MCF 10A (cell line): ENCODE results near the gene VOPP1. TPM values are rescaled to one million over a fixed set of nuclear protein-coding genes. Genes with fewer than 3 reads are reported as not detected.
"Not testable (repeated sequence)": the region's sequence is repeated elsewhere in the genome, so short reads cannot be mapped to it uniquely, and the experiment has no call there.

Experiments
- BruUV-seq: library from RNA; stranded (reverse); fragments of 400-500 nt; replicated peaks from 2 replicates; lab custom pipeline; 2021; lab: Mats Ljungman, UMichigan
- CTCF ChIA-PET: fragments of 300-600 bp; sonication (Branson Sonifier 250); formaldehyde crosslinking; extraction: SDS; loops from one replicate; lab custom pipeline; 2021; ENCODE audit warnings: antibody characterized with exemption, inconsistent platforms; lab: Yijun Ruan, JAX
- POLR2A ChIA-PET: fragments of 300-600, 350-650 bp; sonication (Branson Sonifier 250); formaldehyde crosslinking; extraction: SDS; loops from one replicate; lab custom pipeline; 2020; ENCODE audit warnings: antibody characterized with exemption, inconsistent platforms; lab: Yijun Ruan, JAX
- DNase-seq: peaks from one replicate; pipeline ENCODE4 v3.0.0-alpha.2; 2018; ENCODE audit not compliant: unreplicated experiment
- H3K27ac Mint-ChIP-seq: one replicate; pipeline ENCODE4 v1.8.0; 2022; ENCODE audit warnings: mild to moderate bottlenecking, low read depth, mixed read lengths; ENCODE audit not compliant: unreplicated experiment
- H3K27me3 Mint-ChIP-seq: one replicate; pipeline ENCODE4 v1.8.0; 2022; ENCODE audit warnings: mixed read lengths; ENCODE audit not compliant: insufficient read depth, unreplicated experiment
- H3K36me3 Mint-ChIP-seq: one replicate; pipeline ENCODE4 v1.8.0; 2022; ENCODE audit warnings: mild to moderate bottlenecking, moderate library complexity, mixed read lengths; ENCODE audit not compliant: insufficient read depth, unreplicated experiment
- H3K4me1 Mint-ChIP-seq: one replicate; pipeline ENCODE4 v1.8.0; 2022; ENCODE audit warnings: mixed read lengths; ENCODE audit not compliant: insufficient read depth, unreplicated experiment
- H3K4me3 Mint-ChIP-seq: one replicate; pipeline ENCODE4 v1.8.0; 2022; ENCODE audit warnings: mild to moderate bottlenecking, moderate library complexity, mixed read lengths; ENCODE audit not compliant: unreplicated experiment
- H3K9me3 Mint-ChIP-seq: one replicate; pipeline ENCODE4 v1.8.0; 2022; ENCODE audit warnings: mixed read lengths; ENCODE audit not compliant: unreplicated experiment
- intact Hi-C: fragments of 100-400 bp; cut with micrococcal nuclease; formaldehyde crosslinking; loops from 2 replicates; pipeline ENCODE4 v1.14.1; 2022
- total RNA-seq: library from RNA; stranded (reverse); gene quantifications from 2 replicates; pipeline ENCODE4 v1.2.3, GENCODE V29; 2022
- TF ChIP-seq, protein P1 (sequence below): fragments of 200-600 bp; IDR thresholded peaks from one replicate; pipeline ENCODE4 v1.8.0; 2022; ENCODE audit warnings: antibody characterized with exemption, mild to moderate bottlenecking; ENCODE audit not compliant: unreplicated experiment

The VOPP1 gene
- total RNA-seq, 1 experiment from 2014 or later, result 29.2 TPM

DNA sequence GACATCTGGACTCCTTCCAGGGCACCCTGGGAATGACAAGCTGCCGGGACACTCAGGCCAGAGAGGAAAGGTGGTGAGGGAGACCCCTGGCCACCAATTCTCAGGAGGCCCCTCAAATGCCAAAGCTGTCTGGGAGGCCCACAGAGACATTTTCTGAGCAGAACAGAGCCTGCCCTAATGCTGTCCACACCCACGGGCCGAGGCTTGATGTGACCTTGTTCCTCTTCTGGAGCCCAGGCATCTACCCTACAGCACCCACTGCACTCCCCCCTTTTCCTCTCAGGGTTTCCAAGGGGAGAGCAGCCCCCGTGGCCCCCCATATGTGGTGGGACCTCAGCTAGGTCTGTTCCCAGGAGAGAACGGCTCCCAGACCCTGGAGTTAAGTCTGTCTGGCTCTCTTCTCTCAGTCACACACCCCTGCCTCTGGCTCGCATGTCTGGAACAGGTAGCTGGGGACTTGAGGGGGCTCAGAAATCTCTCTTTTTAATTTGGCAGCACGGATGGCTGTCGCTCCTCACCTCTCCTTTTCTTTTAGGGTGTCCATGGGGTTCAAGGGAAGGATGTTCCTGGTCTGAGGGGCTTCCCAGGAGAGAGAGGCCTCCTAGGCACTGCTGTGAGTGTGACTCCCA lies 16.8 kb upstream of the VOPP1 start:
- Mint-ChIP-seq H3K4me3 (no peak overlapping the region), H3K27me3 (peaks cover 32% of the 10 kb centered on the region), H3K27ac (no peak overlapping the region), H3K36me3 (peaks cover 5% of the 10 kb centered on the region), H3K9me3 (no peaks in the 10 kb centered on the region), H3K4me1 (no peaks in the 10 kb centered on the region)
- no TSS peak for BruUV-seq
- ChIA-PET CTCF (interaction anchor here (0.6 to 1.3 kb wide), 5 partner anchors 27 to 484 kb away, joined by 3 to 4 read pairs (median 3); no protein-coding TSS in a partner anchor), POLR2A (no interaction called here)
- TF ChIP-seq, protein P1, sequence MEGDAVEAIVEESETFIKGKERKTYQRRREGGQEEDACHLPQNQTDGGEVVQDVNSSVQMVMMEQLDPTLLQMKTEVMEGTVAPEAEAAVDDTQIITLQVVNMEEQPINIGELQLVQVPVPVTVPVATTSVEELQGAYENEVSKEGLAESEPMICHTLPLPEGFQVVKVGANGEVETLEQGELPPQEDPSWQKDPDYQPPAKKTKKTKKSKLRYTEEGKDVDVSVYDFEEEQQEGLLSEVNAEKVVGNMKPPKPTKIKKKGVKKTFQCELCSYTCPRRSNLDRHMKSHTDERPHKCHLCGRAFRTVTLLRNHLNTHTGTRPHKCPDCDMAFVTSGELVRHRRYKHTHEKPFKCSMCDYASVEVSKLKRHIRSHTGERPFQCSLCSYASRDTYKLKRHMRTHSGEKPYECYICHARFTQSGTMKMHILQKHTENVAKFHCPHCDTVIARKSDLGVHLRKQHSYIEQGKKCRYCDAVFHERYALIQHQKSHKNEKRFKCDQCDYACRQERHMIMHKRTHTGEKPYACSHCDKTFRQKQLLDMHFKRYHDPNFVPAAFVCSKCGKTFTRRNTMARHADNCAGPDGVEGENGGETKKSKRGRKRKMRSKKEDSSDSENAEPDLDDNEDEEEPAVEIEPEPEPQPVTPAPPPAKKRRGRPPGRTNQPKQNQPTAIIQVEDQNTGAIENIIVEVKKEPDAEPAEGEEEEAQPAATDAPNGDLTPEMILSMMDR, result no peak
- intact Hi-C loops, result no loop called here
- DNase-seq, result no peak

DNA sequence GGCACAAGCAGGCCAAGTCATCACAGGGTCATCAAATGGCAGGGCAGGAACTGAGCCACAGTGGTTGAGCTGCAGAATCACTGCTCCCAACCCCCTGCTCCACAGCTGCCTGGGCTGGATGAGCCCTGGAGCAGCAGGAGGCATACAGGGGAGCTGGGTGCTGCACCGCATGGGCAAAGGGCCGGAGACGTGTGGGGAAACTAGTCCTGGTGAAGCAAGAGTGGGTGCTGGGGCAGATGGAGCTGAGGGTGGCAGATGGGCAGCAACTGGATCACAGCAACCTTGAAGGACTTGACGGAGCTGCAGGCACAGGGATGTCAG lies 16.0 kb upstream of the VOPP1 start:
- Mint-ChIP-seq H3K4me1 (peaks cover 4% of the 10 kb centered on the region), H3K27ac (no peak overlapping the region), H3K4me3 (no peak overlapping the region), H3K27me3 (peaks cover 32% of the 10 kb centered on the region), H3K9me3 (no peaks in the 10 kb centered on the region), H3K36me3 (peaks cover 5% of the 10 kb centered on the region)
- no peak for DNase-seq
- no TSS peak for BruUV-seq
- ChIA-PET POLR2A (no interaction called here), CTCF (interaction anchor here (0.6 to 1.3 kb wide), 4 partner anchors 8 to 155 kb away, joined by 3 read pairs; no protein-coding TSS in a partner anchor)
- TF ChIP-seq, protein P1, result no peak
- intact Hi-C loops, result no loop called here

DNA sequence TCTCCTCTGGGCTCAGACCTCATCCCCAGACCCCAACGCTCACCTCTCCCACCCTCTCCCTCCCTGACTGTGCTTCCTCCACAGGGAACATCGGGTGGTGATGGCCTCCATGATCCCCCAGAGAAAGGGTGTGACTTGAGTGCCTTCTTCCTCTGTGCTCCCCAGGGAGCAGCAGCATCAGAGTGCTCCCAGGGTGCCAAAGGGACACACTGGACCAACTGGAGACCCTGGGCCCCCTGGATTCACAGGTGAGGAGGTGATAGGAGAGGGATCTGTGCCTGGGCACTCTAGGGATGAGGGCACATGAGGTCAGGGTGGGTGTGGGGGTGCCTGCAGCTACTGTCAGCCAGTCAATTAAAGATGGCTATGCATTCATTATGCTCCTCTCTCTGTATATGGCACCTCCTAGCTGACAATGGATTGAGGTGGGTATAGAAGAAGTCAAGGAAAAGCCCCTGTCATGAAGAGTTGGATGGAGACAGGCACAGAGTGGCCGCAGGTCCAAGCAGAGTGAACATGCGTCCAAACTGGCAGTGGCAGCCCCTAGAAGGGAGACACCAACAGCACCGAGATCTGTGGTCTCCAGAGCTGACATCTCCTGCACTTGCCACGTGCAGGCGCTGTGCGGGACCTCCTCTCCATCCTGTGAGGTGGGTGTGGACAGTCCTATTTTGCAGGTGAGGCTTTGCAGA lies 15.5 kb upstream of the VOPP1 start:
- Mint-ChIP-seq H3K4me1 (peaks cover 6% of the 10 kb centered on the region), H3K36me3 (peaks cover 5% of the 10 kb centered on the region), H3K4me3 (no peak overlapping the region), H3K27me3 (peaks cover 32% of the 10 kb centered on the region), H3K27ac (no peak overlapping the region), H3K9me3 (no peaks in the 10 kb centered on the region)
- ChIA-PET CTCF (interaction anchor here (0.6 to 1.3 kb wide), 4 partner anchors 9 to 235 kb away, joined by 3 to 5 read pairs (median 3); no protein-coding TSS in a partner anchor), POLR2A (no interaction called here)
- BruUV-seq, result no TSS peak
- TF ChIP-seq, protein P1, result no peak
- no peak for DNase-seq
- intact Hi-C loops, result no loop called here

DNA sequence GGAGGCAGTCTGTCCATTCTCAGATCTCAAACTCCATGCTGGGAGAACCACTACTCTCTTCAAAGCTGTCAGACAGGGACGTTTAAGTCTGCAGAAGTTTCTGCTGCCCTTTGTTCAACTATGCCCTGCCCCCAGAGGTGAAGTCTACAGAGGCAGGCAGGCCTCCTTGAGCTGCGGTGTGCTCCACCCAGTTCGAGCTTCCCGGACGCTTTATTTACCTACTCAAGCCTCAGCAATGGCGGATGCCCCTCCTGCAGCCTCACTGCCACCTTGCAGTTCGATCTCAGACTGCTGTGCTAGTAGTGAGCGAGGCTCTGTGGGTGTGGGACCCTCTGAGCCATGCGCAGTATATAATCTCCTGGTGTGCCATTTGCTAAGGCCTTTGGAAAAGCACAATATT lies 10.4 kb upstream of the VOPP1 start:
- H3K36me3 Mint-ChIP-seq, DNase-seq, intact Hi-C loops, H3K4me3 Mint-ChIP-seq, H3K4me1 Mint-ChIP-seq, BruUV-seq, H3K27ac Mint-ChIP-seq, H3K9me3 Mint-ChIP-seq: not testable (repeated sequence)
- H3K27me3 Mint-ChIP-seq, result peaks cover 42% of the 10 kb centered on the region
- ChIA-PET CTCF (interaction anchor here (3.1 kb wide), 1 partner anchor 11 kb away, joined by 22 read pairs; no protein-coding TSS in a partner anchor), POLR2A (interaction anchor here (1.6 kb wide), 1 partner anchor 8 kb away, joined by 6 read pairs; no protein-coding TSS in a partner anchor)
